ENCODE measurements around the gene GPR6.

The GPR6 gene

GRCh38 chr6:110002676-110003075, 24.6 kb downstream of the GPR6 start:
- no peak for DNase-seq

- no peak for DNase-seq
Measured at GRCh38 chr6:110013386-110013785, 35.3 kb downstream of the GPR6 start.

GRCh38 chr6:110015206-110015605, 37.1 kb downstream of the GPR6 start:
- no peak for DNase-seq

- no peak for DNase-seq
Measured at GRCh38 chr6:110017306-110017705, 39.2 kb downstream of the GPR6 start.

- no peak for DNase-seq
Measured at GRCh38 chr6:110017946-110018345, 39.8 kb downstream of the GPR6 start.

GRCh38 chr6:110018486-110018885, 40.4 kb downstream of the GPR6 start:
- DNase-seq = no peak

GRCh38 chr6:110020888-110021287, 42.8 kb downstream of the GPR6 start:
- no peak for DNase-seq

GRCh38 chr6:110029144-110029543, 51.0 kb downstream of the GPR6 start:
- no peak for DNase-seq
